ENCODE data around the gene LGALS9. TPM values are rescaled to one million over a fixed set of nuclear protein-coding genes. Genes with fewer than 3 reads are reported as not detected.
A peak's percentile ranks its signal among the peaks of the same experiment; 100 is the strongest.

The LGALS9 gene
- total and polyA plus RNA-seq, 9 of the 15 experiments (the other 6 are each of a cell fraction or from before 2014, with no cell fraction given) = 0.45 to 6.9 (median 2.8) TPM

DNA sequence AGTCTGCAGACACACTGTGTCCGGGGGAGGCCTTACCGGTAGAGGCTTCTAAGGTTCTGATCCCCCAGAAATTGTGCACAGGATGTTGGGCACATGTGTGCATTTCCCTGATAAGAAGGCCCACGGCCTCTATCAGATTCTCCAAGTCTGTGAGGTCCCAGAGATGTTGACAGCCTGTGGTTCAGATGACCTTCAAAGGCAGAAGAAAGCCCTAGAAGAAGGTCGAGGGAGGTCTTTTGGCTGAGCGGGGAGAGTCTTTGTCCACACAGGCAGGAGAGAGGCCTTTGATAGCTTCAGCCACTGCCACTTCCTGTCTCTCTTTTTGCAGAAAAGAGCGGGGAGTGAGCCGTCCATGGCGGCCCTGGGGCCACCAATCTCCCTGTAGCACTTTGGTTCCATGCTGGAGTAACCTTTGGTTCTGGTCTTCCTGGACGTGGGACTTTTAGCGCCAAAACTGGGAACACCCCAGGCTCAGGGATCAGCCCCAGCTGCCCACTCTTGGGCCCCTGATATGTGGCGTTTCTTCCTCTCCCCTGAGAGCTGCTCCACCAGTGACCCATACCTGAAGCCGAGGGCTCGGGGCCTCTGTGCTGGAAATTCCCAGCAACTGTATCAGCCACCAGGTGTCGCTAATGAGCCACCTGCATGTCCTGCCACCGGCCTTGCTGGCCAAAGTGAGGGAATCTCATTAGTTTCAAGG lies 28.1 kb upstream of the LGALS9 start (continued):
- TF ChIP-seq ZBTB40 (IDR thresholded peaks at IDR 0.05) (peak; percentile 48; the same call in 1 of the 2 replicates), ZBTB40 (CRISPR knock-in tag; IDR thresholded peaks at IDR 0.05) (no peak), NFRKB (IDR thresholded peaks at IDR 0.05; ENCODE audit: low read depth) (0 out of 2 replicates have a peak, but pooled peaks have one; percentile 66), MAZ (CRISPR knock-in tag; conservative IDR thresholded peaks at IDR 0.05 in 1 of 2, IDR thresholded peaks at IDR 0.05 in 1 of 2) (peak; percentile 40 to 54; a peak in 2 of 4 replicates), SRSF1 (IDR thresholded peaks at IDR 0.05; ENCODE audit: low read depth, low read length) (no peak), ZNF584 (CRISPR knock-in tag; IDR thresholded peaks at IDR 0.05; ENCODE audit: low read depth) (peak; percentile 75), HNRNPL (IDR thresholded peaks at IDR 0.05; ENCODE audit: low read depth, low read length) (no peak)
- TF ChIP-seq, protein P1, sequence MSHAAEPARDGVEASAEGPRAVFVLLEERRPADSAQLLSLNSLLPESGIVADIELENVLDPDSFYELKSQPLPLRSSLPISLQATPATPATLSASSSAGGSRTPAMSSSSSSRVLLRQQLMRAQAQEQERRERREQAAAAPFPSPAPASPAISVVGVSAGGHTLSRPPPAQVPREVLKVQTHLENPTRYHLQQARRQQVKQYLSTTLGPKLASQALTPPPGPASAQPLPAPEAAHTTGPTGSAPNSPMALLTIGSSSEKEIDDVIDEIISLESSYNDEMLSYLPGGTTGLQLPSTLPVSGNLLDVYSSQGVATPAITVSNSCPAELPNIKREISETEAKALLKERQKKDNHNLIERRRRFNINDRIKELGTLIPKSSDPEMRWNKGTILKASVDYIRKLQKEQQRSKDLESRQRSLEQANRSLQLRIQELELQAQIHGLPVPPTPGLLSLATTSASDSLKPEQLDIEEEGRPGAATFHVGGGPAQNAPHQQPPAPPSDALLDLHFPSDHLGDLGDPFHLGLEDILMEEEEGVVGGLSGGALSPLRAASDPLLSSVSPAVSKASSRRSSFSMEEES (CRISPR knock-in tag; IDR thresholded peaks at IDR 0.05) = no peak
- TF ChIP-seq, protein P2, sequence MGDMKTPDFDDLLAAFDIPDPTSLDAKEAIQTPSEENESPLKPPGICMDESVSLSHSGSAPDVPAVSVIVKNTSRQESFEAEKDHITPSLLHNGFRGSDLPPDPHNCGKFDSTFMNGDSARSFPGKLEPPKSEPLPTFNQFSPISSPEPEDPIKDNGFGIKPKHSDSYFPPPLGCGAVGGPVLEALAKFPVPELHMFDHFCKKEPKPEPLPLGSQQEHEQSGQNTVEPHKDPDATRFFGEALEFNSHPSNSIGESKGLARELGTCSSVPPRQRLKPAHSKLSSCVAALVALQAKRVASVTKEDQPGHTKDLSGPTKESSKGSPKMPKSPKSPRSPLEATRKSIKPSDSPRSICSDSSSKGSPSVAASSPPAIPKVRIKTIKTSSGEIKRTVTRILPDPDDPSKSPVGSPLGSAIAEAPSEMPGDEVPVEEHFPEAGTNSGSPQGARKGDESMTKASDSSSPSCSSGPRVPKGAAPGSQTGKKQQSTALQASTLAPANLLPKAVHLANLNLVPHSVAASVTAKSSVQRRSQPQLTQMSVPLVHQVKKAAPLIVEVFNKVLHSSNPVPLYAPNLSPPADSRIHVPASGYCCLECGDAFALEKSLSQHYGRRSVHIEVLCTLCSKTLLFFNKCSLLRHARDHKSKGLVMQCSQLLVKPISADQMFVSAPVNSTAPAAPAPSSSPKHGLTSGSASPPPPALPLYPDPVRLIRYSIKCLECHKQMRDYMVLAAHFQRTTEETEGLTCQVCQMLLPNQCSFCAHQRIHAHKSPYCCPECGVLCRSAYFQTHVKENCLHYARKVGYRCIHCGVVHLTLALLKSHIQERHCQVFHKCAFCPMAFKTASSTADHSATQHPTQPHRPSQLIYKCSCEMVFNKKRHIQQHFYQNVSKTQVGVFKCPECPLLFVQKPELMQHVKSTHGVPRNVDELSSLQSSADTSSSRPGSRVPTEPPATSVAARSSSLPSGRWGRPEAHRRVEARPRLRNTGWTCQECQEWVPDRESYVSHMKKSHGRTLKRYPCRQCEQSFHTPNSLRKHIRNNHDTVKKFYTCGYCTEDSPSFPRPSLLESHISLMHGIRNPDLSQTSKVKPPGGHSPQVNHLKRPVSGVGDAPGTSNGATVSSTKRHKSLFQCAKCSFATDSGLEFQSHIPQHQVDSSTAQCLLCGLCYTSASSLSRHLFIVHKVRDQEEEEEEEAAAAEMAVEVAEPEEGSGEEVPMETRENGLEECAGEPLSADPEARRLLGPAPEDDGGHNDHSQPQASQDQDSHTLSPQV (IDR thresholded peaks at IDR 0.05) = peak; percentile 85
- TF ChIP-seq, protein P3, sequence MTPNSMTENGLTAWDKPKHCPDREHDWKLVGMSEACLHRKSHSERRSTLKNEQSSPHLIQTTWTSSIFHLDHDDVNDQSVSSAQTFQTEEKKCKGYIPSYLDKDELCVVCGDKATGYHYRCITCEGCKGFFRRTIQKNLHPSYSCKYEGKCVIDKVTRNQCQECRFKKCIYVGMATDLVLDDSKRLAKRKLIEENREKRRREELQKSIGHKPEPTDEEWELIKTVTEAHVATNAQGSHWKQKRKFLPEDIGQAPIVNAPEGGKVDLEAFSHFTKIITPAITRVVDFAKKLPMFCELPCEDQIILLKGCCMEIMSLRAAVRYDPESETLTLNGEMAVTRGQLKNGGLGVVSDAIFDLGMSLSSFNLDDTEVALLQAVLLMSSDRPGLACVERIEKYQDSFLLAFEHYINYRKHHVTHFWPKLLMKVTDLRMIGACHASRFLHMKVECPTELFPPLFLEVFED (CRISPR knock-in tag; conservative IDR thresholded peaks at IDR 0.05) = peak; percentile 41; the same call in 1 of the 2 replicates
